Stimulated activated CD8-positive, alpha-beta memory T cell treated with anti-CD3 and anti-CD28 coated beads, Interleukin-7, amount 100 ng/mL, for 1 hour (primary cell): ENCODE data around the gene AEBP1.

Experiments
- DNase-seq, 2 donors: peaks; one replicate each; pipeline ENCODE4 v3.0.0-alpha.2; 2020; ENCODE audit warnings: low read depth in 2 of 2

AEBP1 gene

DNA sequence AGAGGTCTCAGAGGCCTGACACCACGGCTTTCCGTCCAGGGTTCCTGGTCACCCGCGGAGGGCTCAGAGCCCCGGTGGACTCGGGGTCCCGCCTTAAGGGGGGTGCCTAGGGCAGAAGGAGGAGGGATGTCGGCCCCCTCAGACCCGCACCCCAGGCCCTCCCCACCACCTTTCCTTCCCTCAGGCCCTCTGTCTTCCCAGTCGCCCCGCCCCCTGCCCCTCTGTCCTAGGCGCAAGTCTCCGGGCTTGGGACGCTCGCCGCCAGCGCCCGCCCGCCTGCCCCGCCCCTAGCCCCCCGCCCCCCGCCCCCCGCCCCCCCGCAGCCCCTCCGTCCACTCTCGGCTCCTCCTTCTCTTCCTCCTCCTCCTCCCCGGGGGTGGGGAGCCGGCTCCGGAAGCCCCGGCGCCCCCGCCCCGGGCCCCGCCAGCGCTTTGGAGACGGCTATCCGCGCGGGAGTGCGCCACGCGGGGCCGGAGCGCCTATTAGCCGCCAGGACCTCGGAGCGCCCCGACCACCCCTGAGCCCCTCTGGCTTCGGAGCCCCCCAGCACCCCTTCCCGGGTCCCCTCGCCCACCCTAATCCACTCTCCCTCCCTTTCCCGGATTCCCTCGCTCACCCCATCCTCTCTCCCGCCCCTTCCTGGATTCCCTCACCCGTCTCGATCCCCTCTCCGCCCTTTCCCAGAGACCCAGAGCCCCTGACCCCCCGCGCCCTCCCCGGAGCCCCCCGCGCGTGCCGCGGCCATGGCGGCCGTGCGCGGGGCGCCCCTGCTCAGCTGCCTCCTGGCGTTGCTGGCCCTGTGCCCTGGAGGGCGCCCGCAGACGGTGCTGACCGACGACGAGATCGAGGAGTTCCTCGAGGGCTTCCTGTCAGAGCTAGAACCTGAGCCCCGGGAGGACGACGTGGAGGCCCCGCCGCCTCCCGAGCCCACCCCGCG is at the start of gene AEBP1:
AEBP1 (plus strand) TSS at position 423 of the 937 bp plus-strand sequence; CDS start at position 744, 321 bp downstream.
- no peak for DNase-seq

DNA sequence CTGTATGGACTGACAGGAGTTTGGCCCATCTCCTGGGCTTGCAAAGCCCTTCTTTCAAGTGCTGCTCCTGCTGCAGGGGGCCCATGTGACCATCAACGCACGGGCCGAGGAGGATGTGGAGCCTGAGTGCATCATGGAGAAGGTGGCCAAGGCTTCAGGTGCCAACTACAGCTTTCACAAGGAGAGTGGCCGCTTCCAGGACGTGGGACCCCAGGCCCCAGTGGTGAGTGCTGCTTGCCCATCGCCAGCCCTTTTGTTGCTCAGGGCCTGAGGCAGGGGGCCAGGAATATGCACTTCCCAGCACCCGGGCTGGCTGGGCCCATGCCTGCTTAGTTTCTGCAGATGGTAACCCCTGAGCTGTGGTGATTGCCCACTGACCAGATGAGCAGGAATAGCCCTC is 47.5 kb upstream of the AEBP1 start:
- DNase-seq: no peak

DNA sequence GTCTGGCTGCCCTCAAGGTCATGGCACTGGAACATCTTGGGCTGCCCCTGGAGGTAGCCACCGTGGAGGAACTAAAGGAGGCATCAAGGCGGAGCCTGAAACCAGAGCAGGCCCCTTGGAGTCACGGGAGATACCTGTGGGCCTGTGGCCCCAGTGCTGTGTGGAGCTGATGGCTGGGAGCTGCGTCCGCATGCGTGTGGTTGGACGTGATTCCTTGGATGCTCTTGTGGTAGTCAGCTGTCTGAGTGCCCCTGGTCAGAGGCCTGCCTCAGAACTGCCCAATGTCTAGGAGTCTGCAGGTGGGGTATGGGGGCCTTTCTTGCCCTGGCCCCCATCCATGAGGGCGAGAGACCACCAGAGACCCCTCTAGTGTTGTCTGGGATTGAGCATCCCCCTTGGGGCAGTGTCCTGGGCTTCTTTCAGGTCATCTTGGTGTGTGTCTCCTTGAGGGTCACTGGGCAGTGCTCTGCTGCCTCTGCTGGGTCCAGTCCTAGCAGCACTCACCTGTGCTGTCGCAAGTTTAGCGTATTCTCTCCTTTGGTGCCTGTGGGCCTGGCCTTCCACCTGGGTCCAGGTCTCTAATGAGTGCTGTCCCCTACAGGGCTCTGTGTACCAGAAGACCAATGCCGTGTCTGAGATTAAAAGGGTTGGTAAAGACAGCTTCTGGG is 46.8 kb upstream of the AEBP1 start:
- no peak for DNase-seq

DNA sequence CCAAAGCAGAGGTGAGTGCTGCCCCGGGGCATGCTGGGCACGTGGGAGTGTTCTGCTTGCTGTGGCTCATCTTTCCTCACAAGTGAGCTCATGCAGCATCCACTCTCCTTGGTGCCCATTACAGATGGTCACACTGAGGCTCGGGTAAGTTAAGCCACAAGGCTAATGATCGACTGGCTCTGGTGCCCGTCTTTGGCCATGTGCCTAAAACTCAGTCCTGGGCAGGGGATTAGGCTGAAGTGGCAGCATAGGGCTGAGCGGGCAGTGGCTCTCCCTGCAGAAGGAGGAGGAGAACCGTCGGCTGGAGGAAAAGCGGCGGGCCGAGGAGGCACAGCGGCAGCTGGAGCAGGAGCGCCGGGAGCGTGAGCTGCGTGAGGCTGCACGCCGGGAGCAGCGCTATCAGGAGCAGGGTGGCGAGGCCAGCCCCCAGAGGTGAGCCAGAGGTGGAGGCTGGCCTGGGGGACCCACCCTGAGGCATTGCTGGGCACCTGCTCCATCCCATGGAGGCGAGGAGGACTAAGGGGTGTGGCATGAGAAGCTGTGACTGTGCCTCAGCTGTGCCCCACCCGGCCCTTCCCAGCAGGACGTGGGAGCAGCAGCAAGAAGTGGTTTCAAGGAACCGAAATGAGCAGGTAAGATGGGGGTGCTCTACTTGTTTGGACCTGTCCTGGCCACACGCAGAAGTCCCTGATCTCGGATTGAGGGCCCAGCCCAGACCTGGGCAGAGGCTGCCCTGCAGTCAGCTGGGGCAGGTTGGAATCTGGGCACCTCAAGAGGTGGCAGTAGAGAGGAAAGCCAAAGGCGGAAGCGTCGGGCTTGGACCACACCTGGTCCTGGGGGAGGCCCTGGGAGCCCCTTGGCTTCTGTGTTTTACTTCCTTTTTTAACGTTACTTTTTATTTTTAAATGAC is 46.0 kb upstream of the AEBP1 start:
- no peak for DNase-seq

DNA sequence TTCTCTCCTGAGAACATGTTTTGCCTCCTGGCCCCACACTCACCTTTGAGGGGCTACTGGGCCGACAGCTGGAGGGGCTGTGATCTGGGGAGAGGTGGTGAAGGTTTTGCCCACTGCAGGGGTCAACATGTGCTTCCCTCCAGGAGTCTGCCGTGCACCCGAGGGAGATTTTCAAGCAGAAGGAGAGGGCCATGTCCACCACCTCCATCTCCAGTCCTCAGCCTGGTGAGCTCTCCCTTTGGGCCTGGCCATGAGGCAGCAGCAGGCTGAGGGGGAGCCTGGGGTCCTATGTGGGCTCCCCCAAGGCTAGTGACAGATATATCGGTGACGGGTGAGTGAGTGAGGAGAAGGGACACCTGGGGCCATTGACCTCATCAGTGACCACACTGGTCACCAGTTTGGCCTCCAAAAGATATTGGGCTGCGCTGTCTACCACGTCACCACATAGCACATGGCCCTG is 45.4 kb upstream of the AEBP1 start:
- no peak for DNase-seq

DNA sequence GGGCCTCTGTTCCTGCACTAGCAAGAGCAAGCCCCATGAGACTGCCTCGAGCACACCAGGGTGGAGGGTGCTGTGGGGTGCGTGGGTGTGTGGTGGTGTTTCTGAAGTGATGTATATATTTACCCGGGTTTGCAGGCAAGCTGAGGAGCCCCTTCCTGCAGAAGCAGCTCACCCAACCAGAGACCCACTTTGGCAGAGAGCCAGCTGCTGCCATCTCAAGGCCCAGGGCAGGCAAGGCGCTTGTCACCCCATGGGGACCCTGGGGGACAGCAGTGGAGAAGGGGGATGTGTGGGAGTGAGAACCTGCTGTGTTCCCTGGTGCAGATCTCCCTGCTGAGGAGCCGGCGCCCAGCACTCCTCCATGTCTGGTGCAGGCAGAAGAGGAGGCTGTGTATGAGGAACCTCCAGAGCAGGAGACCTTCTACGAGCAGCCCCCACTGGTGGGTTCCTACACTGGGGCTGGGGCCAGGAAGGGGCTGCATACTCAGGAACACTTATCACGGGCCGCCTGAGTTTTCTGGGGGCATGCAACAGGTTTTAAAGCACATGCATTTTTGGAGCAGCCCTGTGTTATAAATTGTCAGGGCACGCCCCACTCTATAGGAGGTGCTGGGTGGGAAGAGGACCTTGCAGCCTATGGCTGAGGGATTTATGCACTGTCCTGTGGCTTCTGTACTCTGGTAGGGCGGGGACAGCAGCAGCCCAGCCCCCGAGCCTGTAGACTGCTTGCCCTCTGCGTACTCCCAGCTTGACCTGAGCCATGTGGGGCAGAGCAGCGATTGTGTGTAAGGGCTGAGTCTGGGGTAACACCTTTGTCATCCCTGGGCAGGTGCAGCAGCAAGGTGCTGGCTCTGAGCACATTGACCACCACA is 44.7 kb upstream of the AEBP1 start:
- no peak for DNase-seq

DNA sequence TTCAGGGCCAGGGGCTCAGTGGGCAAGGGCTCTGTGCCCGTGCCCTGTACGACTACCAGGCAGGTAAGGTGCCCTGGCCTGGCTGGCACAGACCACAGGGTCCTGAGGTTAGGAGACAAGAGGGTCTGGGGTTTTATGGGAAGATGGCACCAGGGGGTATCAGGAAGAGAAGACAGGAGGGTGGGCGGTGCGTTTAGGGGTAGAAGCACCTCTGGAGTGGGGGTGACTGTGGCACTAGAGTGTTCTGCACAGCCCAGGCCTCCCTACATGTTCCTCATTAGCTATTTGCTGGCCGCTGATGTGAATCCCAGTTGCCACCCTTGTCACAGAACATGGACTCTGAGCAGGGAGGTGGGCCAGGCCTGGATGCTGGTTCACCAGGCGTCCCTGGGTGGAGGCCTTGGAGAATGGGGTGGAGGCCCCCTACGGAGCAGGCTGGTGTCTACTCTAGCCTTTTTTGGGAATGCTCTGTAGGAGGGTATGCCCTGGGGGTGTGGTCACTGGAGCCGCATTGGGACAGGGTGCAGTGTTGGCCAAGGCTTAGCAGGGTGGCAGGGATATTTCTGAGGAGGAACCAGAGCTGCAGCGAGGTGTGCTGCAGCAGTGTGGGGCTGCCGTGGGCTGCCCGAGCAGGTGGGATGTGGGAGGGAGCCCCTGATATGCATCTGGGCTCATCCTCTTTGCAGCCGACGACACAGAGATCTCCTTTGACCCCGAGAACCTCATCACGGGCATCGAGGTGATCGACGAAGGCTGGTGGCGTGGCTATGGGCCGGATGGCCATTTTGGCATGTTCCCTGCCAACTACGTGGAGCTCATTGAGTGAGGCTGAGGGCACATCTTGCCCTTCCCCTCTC is 43.8 kb upstream of the AEBP1 start:
- no peak for DNase-seq

DNA sequence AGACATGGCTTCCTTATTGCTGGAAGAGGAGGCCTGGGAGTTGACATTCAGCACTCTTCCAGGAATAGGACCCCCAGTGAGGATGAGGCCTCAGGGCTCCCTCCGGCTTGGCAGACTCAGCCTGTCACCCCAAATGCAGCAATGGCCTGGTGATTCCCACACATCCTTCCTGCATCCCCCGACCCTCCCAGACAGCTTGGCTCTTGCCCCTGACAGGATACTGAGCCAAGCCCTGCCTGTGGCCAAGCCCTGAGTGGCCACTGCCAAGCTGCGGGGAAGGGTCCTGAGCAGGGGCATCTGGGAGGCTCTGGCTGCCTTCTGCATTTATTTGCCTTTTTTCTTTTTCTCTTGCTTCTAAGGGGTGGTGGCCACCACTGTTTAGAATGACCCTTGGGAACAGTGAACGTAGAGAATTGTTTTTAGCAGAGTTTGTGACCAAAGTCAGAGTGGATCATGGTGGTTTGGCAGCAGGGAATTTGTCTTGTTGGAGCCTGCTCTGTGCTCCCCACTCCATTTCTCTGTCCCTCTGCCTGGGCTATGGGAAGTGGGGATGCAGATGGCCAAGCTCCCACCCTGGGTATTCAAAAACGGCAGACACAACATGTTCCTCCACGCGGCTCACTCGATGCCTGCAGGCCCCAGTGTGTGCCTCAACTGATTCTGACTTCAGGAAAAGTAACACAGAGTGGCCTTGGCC is 43.0 kb upstream of the AEBP1 start:
- DNase-seq: no peak

DNA sequence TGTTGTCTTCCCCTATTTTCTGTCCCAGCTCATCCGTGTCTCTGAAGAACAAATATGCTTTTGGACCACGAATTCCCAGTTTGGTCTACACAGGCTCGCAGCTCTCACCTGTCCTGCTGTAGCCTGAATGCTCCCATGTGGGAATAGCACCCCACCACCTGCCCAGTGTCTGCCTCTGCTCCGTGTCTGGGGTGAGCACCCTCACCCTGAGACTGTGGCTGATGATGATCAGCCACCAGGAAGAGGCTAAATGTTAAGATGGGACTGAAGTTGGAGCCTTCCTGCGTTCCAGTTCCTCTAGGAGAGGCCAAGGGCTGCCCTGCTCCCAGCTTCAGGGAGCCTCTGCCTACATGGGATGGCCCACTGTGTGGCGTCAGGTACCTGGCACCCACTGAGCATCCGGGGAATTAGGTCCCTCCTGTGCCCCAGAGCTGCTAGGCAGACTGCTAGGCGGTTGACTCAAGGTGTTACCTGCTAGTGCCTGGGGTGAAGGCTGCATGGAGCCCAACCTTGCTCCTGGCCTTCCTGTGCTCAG is 42.4 kb upstream of the AEBP1 start:
- no peak for DNase-seq

DNA sequence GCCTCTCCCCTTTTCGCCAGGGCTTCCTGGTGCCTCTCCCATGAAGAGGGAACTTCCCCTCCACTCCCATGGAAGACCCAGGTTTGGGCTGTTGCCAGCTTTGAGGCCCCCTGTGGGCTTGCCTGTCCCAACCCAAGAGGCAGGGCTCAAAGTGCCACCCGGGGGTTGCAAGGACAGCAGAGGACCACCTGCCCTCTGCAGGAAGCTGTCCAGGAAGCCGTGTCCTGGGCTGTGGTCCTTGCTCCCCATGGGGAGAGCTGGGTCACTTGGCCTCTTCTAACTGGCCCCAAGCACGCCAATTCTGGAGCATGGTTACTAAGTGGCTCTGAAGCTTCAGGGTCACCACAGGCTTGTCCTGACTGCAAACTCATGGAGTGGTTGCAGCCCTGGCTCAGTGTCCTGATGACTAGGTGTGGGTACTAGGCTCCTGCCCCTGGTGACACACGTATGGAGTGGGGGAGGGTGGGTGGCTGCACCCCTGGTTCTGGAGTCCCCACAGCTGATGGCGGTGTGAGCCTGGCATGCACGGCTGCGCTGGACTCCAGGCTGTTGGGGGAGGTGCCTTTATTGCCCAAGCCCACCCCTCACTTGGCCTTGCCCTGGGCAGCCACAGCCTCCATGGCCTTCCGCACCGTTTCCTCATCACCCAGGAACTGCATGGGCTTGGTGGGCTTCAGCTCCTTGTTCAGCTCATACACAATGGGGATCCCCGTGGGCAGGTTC is 41.8 kb upstream of the AEBP1 start:
- no peak for DNase-seq

DNA sequence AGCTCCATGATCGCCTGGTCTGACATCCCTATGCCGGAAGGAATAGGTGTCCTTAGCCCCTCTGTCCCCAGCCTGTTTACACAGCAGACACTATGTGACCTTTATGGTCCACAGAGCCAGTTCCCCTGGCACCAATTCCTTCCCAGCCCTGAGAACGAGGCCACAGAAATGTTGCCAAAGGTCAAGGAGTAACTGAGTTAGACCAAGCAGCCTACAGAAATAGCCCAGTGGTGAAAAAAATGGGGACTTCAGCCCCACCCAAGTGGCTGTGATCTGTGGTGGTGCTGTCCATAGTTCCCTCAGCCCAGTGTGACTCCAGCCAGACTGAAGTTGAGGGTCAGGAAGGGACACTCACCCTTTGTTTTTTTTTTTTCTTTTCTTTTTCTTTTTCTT is 41.2 kb upstream of the AEBP1 start:
- no peak for DNase-seq

DNA sequence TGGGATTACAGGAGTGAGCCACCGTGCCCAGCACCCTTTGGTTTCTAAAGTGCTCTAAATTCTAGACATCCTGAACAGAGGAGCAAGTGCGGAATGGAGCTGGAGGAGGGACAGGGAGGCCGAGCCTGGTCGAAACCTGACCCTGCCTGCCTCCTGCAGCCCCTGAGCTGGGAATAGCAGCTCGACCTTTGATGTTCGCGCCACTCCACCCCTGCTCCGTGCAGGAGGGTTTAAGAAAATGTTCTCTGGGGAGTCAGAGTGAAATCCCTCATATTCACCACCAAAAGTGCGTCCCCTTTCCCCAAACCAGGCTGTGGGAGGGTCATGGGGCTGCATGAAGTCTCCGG is 40.6 kb upstream of the AEBP1 start:
- no peak for DNase-seq

DNA sequence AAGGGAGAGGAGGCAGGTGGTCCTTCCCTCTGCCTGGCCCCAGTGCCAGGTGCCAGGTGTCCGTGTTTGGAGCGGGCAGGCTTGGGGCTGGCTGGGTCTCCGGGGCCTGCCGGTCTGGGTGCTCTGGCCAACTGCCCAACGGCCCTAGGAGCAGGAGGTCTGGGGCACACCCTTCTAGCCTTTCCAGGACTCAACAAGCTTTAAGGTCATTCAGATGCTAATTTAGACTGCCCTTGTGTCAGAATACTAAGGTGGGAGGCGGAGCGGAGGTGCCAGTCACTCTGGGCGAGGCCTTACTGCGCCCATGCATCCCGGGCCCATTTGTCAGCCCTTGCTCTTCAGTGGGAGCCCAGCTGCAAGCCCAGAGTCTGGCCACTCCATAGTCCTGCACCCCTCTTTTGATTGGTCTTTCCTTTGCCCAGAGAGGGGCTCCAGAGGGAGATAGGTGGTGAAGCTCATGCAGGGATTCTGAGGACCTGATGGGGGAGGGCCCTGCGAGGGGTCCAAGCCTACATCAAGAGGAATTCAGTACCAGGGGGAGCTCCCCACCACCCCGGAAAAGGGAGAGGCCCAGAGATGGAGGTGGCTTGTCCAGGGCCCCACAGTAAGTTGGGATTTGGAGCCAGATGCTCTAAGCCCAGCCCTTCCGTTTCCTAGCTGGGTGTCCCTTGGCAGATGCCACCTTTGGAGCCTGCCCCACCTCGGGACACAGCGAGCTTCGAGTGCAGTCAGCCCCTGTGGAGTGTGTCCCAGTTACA is 40.1 kb upstream of the AEBP1 start:
- no peak for DNase-seq

DNA sequence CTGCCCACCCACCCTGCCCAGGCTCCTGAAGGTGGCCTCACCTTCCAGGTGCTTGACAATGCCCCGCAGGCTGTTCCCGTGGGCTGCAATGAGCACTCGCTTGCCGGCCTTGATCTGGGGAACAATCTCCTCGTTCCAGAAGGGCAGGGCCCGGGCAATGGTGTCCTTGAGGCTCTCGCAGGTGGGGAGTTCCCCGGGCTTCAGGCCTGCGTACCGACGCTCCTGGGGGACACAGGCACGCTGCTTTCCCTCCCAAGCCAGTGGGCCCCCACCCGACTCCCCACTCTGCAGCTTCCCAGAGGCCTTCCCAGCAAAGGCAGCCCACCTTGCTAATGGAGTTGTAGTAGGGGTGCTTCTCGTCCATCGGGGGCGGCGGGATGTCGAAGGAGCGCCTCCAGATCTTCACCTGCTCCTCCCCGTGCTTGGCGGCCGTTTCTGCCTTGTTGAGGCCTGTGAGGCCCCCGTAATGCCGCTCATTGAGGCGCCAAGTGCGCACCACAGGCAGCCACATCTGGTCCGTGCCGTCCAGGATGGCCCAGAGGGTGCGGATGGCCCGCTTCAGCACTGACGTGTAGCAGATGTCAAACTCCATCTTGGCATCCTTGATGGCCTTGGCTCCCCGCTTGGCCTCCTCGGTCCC is 39.2 kb upstream of the AEBP1 start:
- no peak for DNase-seq

DNA sequence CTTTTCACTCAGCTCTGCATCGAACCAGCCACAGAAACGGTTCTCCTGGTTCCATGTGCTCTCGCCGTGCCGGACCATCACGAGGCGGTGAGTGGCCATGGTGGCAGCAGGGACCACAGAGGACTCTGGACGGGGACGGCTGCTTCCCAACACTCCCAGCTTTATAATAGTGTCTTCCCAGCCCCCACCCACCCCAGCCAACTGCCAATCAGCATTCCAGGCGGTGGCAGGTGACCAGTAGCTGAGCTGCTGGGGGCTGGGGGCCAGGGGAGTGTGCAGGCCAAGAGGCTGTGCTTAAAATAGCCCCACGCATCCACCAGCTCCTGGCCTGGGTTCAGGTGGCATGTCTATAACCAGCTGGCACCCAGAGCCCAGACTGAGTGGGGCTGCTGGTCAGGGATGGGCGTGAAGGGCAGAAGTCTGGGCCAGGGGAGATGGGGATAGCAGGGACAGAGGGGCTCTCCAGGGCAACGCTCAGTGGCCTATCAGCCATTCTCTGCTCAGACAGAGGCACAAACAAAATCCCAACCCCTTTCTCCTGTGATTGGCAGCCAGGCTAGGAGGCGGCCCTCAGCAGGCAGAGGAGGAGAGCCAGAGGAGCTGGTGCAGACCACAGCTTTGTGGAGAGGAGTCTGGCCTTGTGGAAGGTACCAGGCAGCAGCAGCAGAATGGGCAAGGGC is 38.6 kb upstream of the AEBP1 start, which contains the start of gene PGAM2:
PGAM2 (minus strand) TSS at position 137 of the 680 bp plus-strand sequence; CDS start at position 99, 38 bp downstream.
- no peak for DNase-seq

DNA sequence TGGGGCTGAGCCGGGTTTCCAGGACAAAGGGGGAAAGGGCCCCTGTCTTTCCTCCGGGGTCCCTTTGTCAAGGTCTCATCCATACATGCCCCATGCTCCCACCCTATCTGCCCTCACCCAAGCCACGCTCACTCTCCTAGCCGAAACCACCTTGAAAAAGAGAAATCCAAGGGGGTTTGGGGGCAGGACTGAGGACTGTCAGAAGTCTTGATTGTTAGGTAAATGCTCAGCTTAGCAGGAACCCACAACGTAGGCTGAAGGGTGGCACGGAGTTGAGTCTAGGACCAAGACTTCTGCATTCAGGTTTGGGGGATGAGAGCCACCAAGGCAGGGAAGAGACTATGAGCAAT is 38.1 kb upstream of the AEBP1 start:
- no peak for DNase-seq
